Calu3 (cell line): ENCODE measurements around the gene PNPLA3. TPM values are rescaled to one million over a fixed set of nuclear protein-coding genes. Genes with fewer than 3 reads are reported as not detected.

Experiments
- BruUV-seq: library from RNA; stranded (reverse); fragments of 400-500 nt; replicated peaks from 2 replicates; lab custom pipeline; 2021; lab: Mats Ljungman, UMichigan
- CTCF ChIA-PET: fragments of 300-600 bp; sonication (Branson Sonifier 250); formaldehyde crosslinking; loops from one replicate; lab custom pipeline; 2022; ENCODE audit warnings: antibody characterized with exemption; lab: Charles Lee
- DNase-seq: peaks from one replicate; pipeline ENCODE4 v3.0.0; 2022
- H3K27ac Mint-ChIP-seq: one replicate; pipeline ENCODE4 v1.8.0; 2022; ENCODE audit warnings: mixed read lengths; ENCODE audit not compliant: unreplicated experiment
- H3K27me3 Mint-ChIP-seq: one replicate; pipeline ENCODE4 v1.8.0; 2022; ENCODE audit warnings: mixed read lengths; ENCODE audit not compliant: unreplicated experiment
- H3K36me3 Mint-ChIP-seq: one replicate; pipeline ENCODE4 v1.8.0; 2022; ENCODE audit warnings: mild to moderate bottlenecking, moderate library complexity, mixed read lengths; ENCODE audit not compliant: insufficient read depth, unreplicated experiment
- H3K4me1 Mint-ChIP-seq: one replicate; pipeline ENCODE4 v1.8.0; 2022; ENCODE audit warnings: mild to moderate bottlenecking, low read depth, mixed read lengths; ENCODE audit not compliant: unreplicated experiment
- H3K4me3 Mint-ChIP-seq: one replicate; pipeline ENCODE4 v1.8.0; 2022; ENCODE audit warnings: mild to moderate bottlenecking, low read depth, moderate library complexity, mixed read lengths; ENCODE audit not compliant: unreplicated experiment
- H3K9me3 Mint-ChIP-seq: one replicate; pipeline ENCODE4 v1.8.0; 2022; ENCODE audit warnings: low read depth, mixed read lengths; ENCODE audit not compliant: unreplicated experiment
- CTCF ChIP-seq: fragments of 200-600 bp; IDR thresholded peaks from one replicate; pipeline ENCODE4 v1.8.0; 2022; ENCODE audit warnings: antibody characterized with exemption; ENCODE audit not compliant: unreplicated experiment
- intact Hi-C: fragments of 100-400 bp; cut with micrococcal nuclease; formaldehyde crosslinking; loops from one replicate; pipeline ENCODE4 v1.10.0; 2022; ENCODE audit not compliant: unreplicated experiment
- total RNA-seq: library from RNA; stranded (reverse); gene quantifications from 2 replicates; pipeline ENCODE4 v1.2.3, GENCODE V29; 2022

Gene PNPLA3
- total RNA-seq, 1 experiment from 2014 or later = 9.5 TPM

- no peaks in the 10 kb centered on the region for H3K9me3 Mint-ChIP-seq
- peaks cover 86% of the 10 kb centered on the region for H3K27me3 Mint-ChIP-seq
- H3K27ac Mint-ChIP-seq = no peak overlapping the region
- no peak for DNase-seq
- CTCF ChIA-PET = interaction anchor here (0.5 kb wide), 1 partner anchor 127 kb away, joined by 5 read pairs; no protein-coding TSS in a partner anchor
- TF ChIP-seq CTCF = no peak
- BruUV-seq = no TSS peak
- intact Hi-C loops = no loop called here
- no peaks in the 10 kb centered on the region for H3K36me3 Mint-ChIP-seq
- H3K4me1 Mint-ChIP-seq = no peaks in the 10 kb centered on the region
- no peak overlapping the region for H3K4me3 Mint-ChIP-seq
Observed at GRCh38 chr22:43878831-43879550, 44.6 kb upstream of the PNPLA3 start.

- intact Hi-C loops = no loop called here
- no peak overlapping the region for H3K4me3 Mint-ChIP-seq
- no peak overlapping the region for H3K27ac Mint-ChIP-seq
- peaks cover 76% of the 10 kb centered on the region for H3K27me3 Mint-ChIP-seq
- TF ChIP-seq CTCF = no peak
- CTCF ChIA-PET = interaction anchor here (0.5 kb wide), 1 partner anchor 128 kb away, joined by 5 read pairs; no protein-coding TSS in a partner anchor
- no peaks in the 10 kb centered on the region for H3K4me1 Mint-ChIP-seq
- H3K36me3 Mint-ChIP-seq = no peaks in the 10 kb centered on the region
- no peak for DNase-seq
- H3K9me3 Mint-ChIP-seq = no peaks in the 10 kb centered on the region
- BruUV-seq = no TSS peak
Observed at GRCh38 chr22:43879901-43880540, 43.6 kb upstream of the PNPLA3 start.

GRCh38 chr22:43880541-43880991 is 43.0 kb upstream of the PNPLA3 start:
- H3K4me3 Mint-ChIP-seq = no peak overlapping the region
- no peaks in the 10 kb centered on the region for H3K4me1 Mint-ChIP-seq
- BruUV-seq = no TSS peak
- intact Hi-C loops = no loop called here
- H3K9me3 Mint-ChIP-seq = no peaks in the 10 kb centered on the region
- peaks cover 2% of the 10 kb centered on the region for H3K36me3 Mint-ChIP-seq
- CTCF ChIA-PET = no interaction called here
- no peak overlapping the region for H3K27ac Mint-ChIP-seq
- peaks cover 76% of the 10 kb centered on the region for H3K27me3 Mint-ChIP-seq
- DNase-seq = no peak
- no peak for TF ChIP-seq CTCF

- no peaks in the 10 kb centered on the region for H3K4me1 Mint-ChIP-seq
- H3K27ac Mint-ChIP-seq = no peak overlapping the region
- H3K36me3 Mint-ChIP-seq = peaks cover 4% of the 10 kb centered on the region
- CTCF ChIA-PET = interaction anchor here (1.3 kb wide), 1 partner anchor 45 kb away, joined by 4 read pairs; no protein-coding TSS in a partner anchor
- intact Hi-C loops = no loop called here
- DNase-seq = no peak
- no peak for TF ChIP-seq CTCF
- H3K27me3 Mint-ChIP-seq = peaks cover 76% of the 10 kb centered on the region
- H3K9me3 Mint-ChIP-seq = no peaks in the 10 kb centered on the region
- BruUV-seq = no TSS peak
- H3K4me3 Mint-ChIP-seq = no peak overlapping the region
Observed at GRCh38 chr22:43881091-43882061, 42.2 kb upstream of the PNPLA3 start.
